GM19328 (cell line): ENCODE data around the gene TMEM239.
"Not testable (repeated sequence)": the region's sequence is repeated elsewhere in the genome, so short reads cannot be mapped to it uniquely, and the experiment has no call there.

ENCODE experiments used
- ATAC-seq: cut with Tn5 transposase; IDR thresholded peaks from one replicate; pipeline ENCODE4 v1.9.1; 2021; ENCODE audit warnings: mild to moderate bottlenecking, moderate library complexity; ENCODE audit not compliant: unreplicated experiment

TMEM239 gene

GRCh38 chr20:2816030-2816582 lies at the start of gene TMEM239:
TMEM239 (plus strand) TSS chr20:2816364; CDS start chr20:2816555, 191 bp downstream.
- no peak for ATAC-seq

GRCh38 chr20:2767768-2768631 lies 48.2 kb upstream of the TMEM239 start:
- no peak for ATAC-seq

- ATAC-seq, result no peak
These were observed 47.5 kb upstream of the TMEM239 start for GRCh38 chr20:2768632-2769015.

- not testable (repeated sequence) for ATAC-seq
These were observed 46.1 kb upstream of the TMEM239 start for GRCh38 chr20:2770091-2770490.

GRCh38 chr20:2771631-2772080 lies 44.5 kb upstream of the TMEM239 start:
- ATAC-seq, result no peak

- ATAC-seq, result no peak
These were observed 42.4 kb upstream of the TMEM239 start for GRCh38 chr20:2773812-2774211.

GRCh38 chr20:2775139-2775538 lies 41.0 kb upstream of the TMEM239 start:
- ATAC-seq, result no peak

- ATAC-seq, result no peak
These were observed 37.4 kb upstream of the TMEM239 start for GRCh38 chr20:2778602-2779321.

- ATAC-seq, result no peak
These were observed 35.2 kb upstream of the TMEM239 start for GRCh38 chr20:2780948-2781347.

GRCh38 chr20:2783908-2784566 lies 32.1 kb upstream of the TMEM239 start:
- no peak for ATAC-seq

GRCh38 chr20:2793471-2793870 lies 22.7 kb upstream of the TMEM239 start:
- no peak for ATAC-seq

- no peak for ATAC-seq
These were observed 21.9 kb upstream of the TMEM239 start for GRCh38 chr20:2794202-2794748.

GRCh38 chr20:2794866-2795447 lies 21.2 kb upstream of the TMEM239 start:
- ATAC-seq, result no peak

GRCh38 chr20:2795451-2795850 lies 20.7 kb upstream of the TMEM239 start:
- no peak for ATAC-seq

- ATAC-seq, result no peak
These were observed 20.0 kb upstream of the TMEM239 start for GRCh38 chr20:2796011-2796660.

GRCh38 chr20:2797136-2797983 lies 18.8 kb upstream of the TMEM239 start:
- ATAC-seq, result no peak

- ATAC-seq, result no peak
These were observed 17.9 kb upstream of the TMEM239 start for GRCh38 chr20:2798095-2798805.

- ATAC-seq, result no peak
These were observed 17.4 kb upstream of the TMEM239 start for GRCh38 chr20:2798814-2799213.
